Fibroblast of lung (primary cell): Measurements from ENCODE around the gene THOP1. TPM values are rescaled to one million over a fixed set of nuclear protein-coding genes. Genes with fewer than 3 reads are reported as not detected.

Experiments used
- DNase-seq, 2 donors: peaks; one replicate each; pipeline versions ENCODE4 v3.0.0 to v3.0.0-alpha.2; 2010; ENCODE audit warnings: low read depth in 2 of 2
- H2AFZ ChIP-seq: 2 replicates; pipeline ENCODE4 v1.5.1; 2012; ENCODE audit warnings: low read length, control low read depth, inconsistent platforms
- H3K27ac ChIP-seq: 2 replicates; pipeline ENCODE4 v1.5.1; 2011; ENCODE audit warnings: low read length, control low read depth; ENCODE audit not compliant: insufficient read depth
- H3K27me3 ChIP-seq: 2 replicates; pipeline ENCODE4 v1.5.1; 2011; ENCODE audit warnings: mild to moderate bottlenecking, low read length; ENCODE audit not compliant: control insufficient read depth, insufficient read depth
- H3K36me3 ChIP-seq: 2 replicates; pipeline ENCODE4 v1.5.1; 2011; ENCODE audit warnings: low read length; ENCODE audit not compliant: control insufficient read depth, insufficient read depth
- H3K4me1 ChIP-seq: 2 replicates; pipeline ENCODE4 v1.5.1; 2011; ENCODE audit warnings: low read length; ENCODE audit not compliant: control insufficient read depth, insufficient read depth; ENCODE audit errors: extremely low read depth
- H3K4me2 ChIP-seq: 2 replicates; pipeline ENCODE4 v1.5.1; 2011; ENCODE audit warnings: low read length, control low read depth; ENCODE audit not compliant: insufficient read depth; ENCODE audit errors: extremely low read depth
- H3K4me3 ChIP-seq, 4 experiments: fragments of 200-600 bp in 1 of 4; sonication (generic) in 1 of 4; replicated peaks in 1 of 4; 2 replicates each; pipeline ENCODE4 v1.5.1; 2011 to 2016; ENCODE audit warnings: low read length in 4 of 4, low read depth in 3 of 4, mild to moderate bottlenecking in 3 of 4, control low read depth in 2 of 4, inconsistent platforms in 1 of 4, mixed read lengths in 1 of 4; ENCODE audit not compliant: insufficient read depth in 1 of 4; ENCODE audit errors: control extremely low read depth in 1 of 4
- H3K79me2 ChIP-seq: 2 replicates; pipeline ENCODE4 v1.5.1; 2012; ENCODE audit warnings: mild to moderate bottlenecking, low read length, inconsistent platforms; ENCODE audit not compliant: control insufficient read depth, insufficient read depth
- H3K9ac ChIP-seq: 2 replicates; pipeline ENCODE4 v1.5.1; 2011; ENCODE audit warnings: mild to moderate bottlenecking, low read length, control low read depth; ENCODE audit not compliant: insufficient read depth
- H3K9me3 ChIP-seq: 2 replicates; pipeline ENCODE4 v1.5.1; 2012; ENCODE audit warnings: low read depth, low read length; ENCODE audit not compliant: control insufficient read depth, insufficient read depth
- H4K20me1 ChIP-seq: 2 replicates; pipeline ENCODE4 v1.5.1; 2011; ENCODE audit warnings: low read length; ENCODE audit not compliant: control insufficient read depth, insufficient read depth; ENCODE audit errors: extremely low read depth
- EZH2 ChIP-seq: IDR thresholded peaks from 2 replicates; pipeline ENCODE4 v1.5.1; 2012; ENCODE audit warnings: low read length, control low read depth, mild to moderate bottlenecking; ENCODE audit errors: missing control alignments
- polyA plus RNA-seq, 2 donors: library from polyadenylated mRNA; depleted of rRNA in 1 of 2; stranded (reverse) in 1 of 2; unstranded in 1 of 2; fragments of >200 nt; gene quantifications; 2 replicates each; pipeline ENCODE4 v1.2.1, GENCODE V29; 2011 to 2012; ENCODE audit warnings: missing spikeins in 1 of 2
- total RNA-seq: library from RNA; depleted of rRNA; stranded (reverse); fragments of >200 nt; gene quantifications from 2 replicates; pipeline ENCODE4 v1.2.1, GENCODE V29; 2014
- TF ChIP-seq, protein P1 (sequence below), 2 donors: IDR thresholded peaks in 1 of 2; conservative IDR thresholded peaks in 1 of 2; 1 replicate in 1 of 2; 2 replicates in 1 of 2; pipeline ENCODE4 v1.5.1; 2011 to 2012; ENCODE audit warnings: low read length in 2 of 2, control low read depth in 1 of 2, inconsistent platforms in 1 of 2, low read depth in 1 of 2, mild to moderate bottlenecking in 1 of 2

The THOP1 gene
- total and polyA plus RNA-seq, 2 donors (not counting 1 experiment from before 2014, with no cell fraction given): 23.6 to 49.5 TPM

DNA sequence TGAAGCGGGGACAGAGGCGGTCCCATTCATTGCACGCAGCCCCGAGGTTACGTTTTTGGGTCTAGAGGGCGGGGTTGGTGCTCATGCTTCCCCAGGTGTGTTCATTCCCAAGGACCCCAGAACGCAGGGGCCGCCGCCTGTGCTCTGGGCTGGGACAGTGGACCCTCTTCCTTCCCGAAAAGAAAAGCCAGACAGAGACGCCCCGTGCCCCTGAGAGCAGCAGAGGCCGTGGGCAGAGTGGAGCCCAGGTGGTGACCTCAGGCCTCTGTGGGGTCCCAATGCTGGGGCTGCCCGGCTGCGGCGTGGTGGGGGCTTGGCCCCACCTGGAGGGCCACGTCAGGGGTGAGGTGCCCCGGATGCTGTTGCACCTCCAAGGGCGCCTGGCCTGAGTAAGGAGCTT, 17.6 kb upstream of the THOP1 start:
- H2AFZ ChIP-seq: no peak overlapping the region
- H3K9me3 ChIP-seq: no peaks in the 10 kb centered on the region
- H3K36me3 ChIP-seq: peaks cover 10% of the 10 kb centered on the region
- no peak overlapping the region for H3K4me2 ChIP-seq
- no peak for TF ChIP-seq EZH2
- TF ChIP-seq, protein P1, sequence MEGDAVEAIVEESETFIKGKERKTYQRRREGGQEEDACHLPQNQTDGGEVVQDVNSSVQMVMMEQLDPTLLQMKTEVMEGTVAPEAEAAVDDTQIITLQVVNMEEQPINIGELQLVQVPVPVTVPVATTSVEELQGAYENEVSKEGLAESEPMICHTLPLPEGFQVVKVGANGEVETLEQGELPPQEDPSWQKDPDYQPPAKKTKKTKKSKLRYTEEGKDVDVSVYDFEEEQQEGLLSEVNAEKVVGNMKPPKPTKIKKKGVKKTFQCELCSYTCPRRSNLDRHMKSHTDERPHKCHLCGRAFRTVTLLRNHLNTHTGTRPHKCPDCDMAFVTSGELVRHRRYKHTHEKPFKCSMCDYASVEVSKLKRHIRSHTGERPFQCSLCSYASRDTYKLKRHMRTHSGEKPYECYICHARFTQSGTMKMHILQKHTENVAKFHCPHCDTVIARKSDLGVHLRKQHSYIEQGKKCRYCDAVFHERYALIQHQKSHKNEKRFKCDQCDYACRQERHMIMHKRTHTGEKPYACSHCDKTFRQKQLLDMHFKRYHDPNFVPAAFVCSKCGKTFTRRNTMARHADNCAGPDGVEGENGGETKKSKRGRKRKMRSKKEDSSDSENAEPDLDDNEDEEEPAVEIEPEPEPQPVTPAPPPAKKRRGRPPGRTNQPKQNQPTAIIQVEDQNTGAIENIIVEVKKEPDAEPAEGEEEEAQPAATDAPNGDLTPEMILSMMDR (conservative IDR thresholded peaks at IDR 0.05 in 1 of 2, IDR thresholded peaks at IDR 0.05 in 1 of 2; ENCODE audit: low read depth in 1 of 2, low read length in 2 of 2): no peak
- H3K4me1 ChIP-seq: peaks cover 4% of the 10 kb centered on the region
- no peaks in the 10 kb centered on the region for H4K20me1 ChIP-seq
- H3K9ac ChIP-seq: no peak overlapping the region
- peaks cover 37% of the 10 kb centered on the region for H3K79me2 ChIP-seq
- no peak overlapping the region for H3K27ac ChIP-seq
- H3K27me3 ChIP-seq: no peaks in the 10 kb centered on the region
- DNase-seq: no peak
- no peak overlapping the region for H3K4me3 ChIP-seq

DNA sequence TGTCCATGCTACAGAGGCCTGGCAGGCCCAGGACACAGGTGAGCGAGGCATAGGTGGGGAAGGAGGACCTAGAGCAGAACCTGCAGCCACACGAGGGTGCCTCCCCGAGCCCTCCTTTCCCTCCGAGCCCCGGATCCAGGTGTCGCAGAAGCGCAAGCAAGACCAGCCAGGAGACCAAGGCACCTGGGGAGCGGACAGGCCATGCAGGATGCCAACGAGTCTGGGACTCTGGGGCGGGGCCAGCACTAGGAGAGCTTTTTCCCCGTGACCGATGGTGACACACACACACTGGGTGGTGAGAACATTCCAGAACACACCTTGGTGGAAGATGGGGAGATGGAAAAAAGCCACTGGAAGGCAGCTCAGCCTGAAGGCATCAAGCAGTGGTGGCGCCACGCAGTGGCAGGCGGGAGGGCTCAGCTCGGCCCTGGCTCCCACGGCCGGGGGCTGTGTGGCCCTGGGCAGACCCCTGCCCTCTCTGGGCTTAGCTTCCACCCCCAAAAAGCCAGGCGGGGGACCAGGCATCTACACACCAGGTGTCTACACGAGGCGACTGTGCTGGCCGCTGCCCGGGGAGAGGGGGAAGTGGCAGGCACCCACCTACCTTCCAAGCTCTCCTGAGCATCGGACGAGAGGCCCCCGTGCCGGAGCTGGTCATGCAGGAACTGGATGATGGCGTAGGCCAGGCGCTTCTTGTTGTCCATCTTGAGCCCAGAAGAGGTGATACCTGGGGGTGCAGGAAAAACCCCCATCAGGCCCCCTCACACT, 16.8 kb upstream of the THOP1 start:
- Histone ChIP-seq H3K27me3 (no peaks in the 10 kb centered on the region), H3K36me3 (peaks cover 8% of the 10 kb centered on the region), H3K4me1 (peaks cover 4% of the 10 kb centered on the region), H3K79me2 (peaks cover 38% of the 10 kb centered on the region), H3K4me3 (no peak overlapping the region), H4K20me1 (no peaks in the 10 kb centered on the region), H3K9ac (no peak overlapping the region), H2AFZ (no peak overlapping the region), H3K27ac (no peak overlapping the region), H3K4me2 (no peak overlapping the region), H3K9me3 (no peaks in the 10 kb centered on the region)
- TF ChIP-seq, protein P1 (conservative IDR thresholded peaks at IDR 0.05 in 1 of 2, IDR thresholded peaks at IDR 0.05 in 1 of 2; ENCODE audit: low read depth in 1 of 2, low read length in 2 of 2): no peak
- no peak for TF ChIP-seq EZH2
- no peak for DNase-seq

DNA sequence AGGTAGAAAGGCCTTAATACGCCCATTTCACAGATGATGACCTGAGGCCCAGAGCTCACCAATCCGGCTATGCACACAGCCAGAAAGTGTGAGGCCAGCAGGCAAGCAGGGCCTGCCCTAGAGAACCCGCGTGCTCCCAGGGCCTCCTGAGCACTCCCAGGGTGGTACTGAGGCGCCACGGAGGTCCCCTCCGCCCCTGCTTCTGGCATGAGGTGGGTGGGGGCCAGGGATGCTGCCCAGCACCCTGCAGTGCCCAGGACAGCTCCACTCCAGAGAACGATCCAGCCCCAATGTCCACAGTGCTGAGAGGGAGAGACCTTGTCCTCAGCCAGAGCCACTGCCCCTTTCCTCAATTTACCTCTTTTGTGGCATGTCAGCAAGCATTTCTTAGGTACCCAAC, 16.1 kb upstream of the THOP1 start:
- Histone ChIP-seq H3K4me2 (no peak overlapping the region), H3K4me1 (peaks cover 4% of the 10 kb centered on the region), H4K20me1 (no peaks in the 10 kb centered on the region), H3K4me3 (no peak overlapping the region), H2AFZ (no peak overlapping the region), H3K9me3 (no peaks in the 10 kb centered on the region), H3K36me3 (peaks cover 12% of the 10 kb centered on the region), H3K27ac (no peak overlapping the region), H3K9ac (no peak overlapping the region), H3K79me2 (peaks cover 42% of the 10 kb centered on the region), H3K27me3 (no peaks in the 10 kb centered on the region)
- TF ChIP-seq, protein P1 (conservative IDR thresholded peaks at IDR 0.05 in 1 of 2, IDR thresholded peaks at IDR 0.05 in 1 of 2; ENCODE audit: low read depth in 1 of 2, low read length in 2 of 2): no peak
- TF ChIP-seq EZH2: no peak
- DNase-seq: no peak
